Gastroesophageal sphincter (tissue), 3 donors: ENCODE measurements around the gene RXFP2.

ENCODE experiments used
- CTCF ChIP-seq, 4 experiments: fragments of 200-600 bp in 2 of 4; fragments of 450-650 bp in 2 of 4; sonication (generic) in 1 of 4; IDR thresholded peaks; one replicate each; pipeline ENCODE4 v1.5.1; 2017 to 2019; ENCODE audit warnings: antibody characterized with exemption in 4 of 4, mild to moderate bottlenecking in 2 of 4, moderate library complexity in 2 of 4
- EP300 ChIP-seq: sonication (generic); formaldehyde crosslinking; IDR thresholded peaks from one replicate; pipeline ENCODE4 v1.6.1; 2017; ENCODE audit warnings: antibody characterized with exemption, mild to moderate bottlenecking
- POLR2A ChIP-seq, 2 donors: fragments of 450-650 bp; IDR thresholded peaks; one replicate each; pipeline ENCODE4 v1.6.1; 2017; ENCODE audit warnings: antibody characterized with exemption in 2 of 2, mild to moderate bottlenecking in 2 of 2, moderate library complexity in 1 of 2
- POLR2AphosphoS5 ChIP-seq: sonication (generic); formaldehyde crosslinking; IDR thresholded peaks from one replicate; pipeline ENCODE4 v1.6.1; 2017; ENCODE audit warnings: antibody characterized with exemption

GRCh38 chr13:31850041-31850555 is 110.8 kb downstream of the RXFP2 start:
- no peak for TF ChIP-seq CTCF (IDR thresholded peaks at IDR 0.05)
- no peak for TF ChIP-seq EP300
- TF ChIP-seq POLR2AphosphoS5 = no peak
- TF ChIP-seq POLR2A (IDR thresholded peaks at IDR 0.05) = no peak
